Measurements from ENCODE around the gene DNAJA4. TPM values are rescaled to one million over a fixed set of nuclear protein-coding genes. Genes with fewer than 3 reads are reported as not detected.

DNAJA4 gene
- total RNA-seq, 1 donor from 2014 or later = 26.5 TPM

DNA sequence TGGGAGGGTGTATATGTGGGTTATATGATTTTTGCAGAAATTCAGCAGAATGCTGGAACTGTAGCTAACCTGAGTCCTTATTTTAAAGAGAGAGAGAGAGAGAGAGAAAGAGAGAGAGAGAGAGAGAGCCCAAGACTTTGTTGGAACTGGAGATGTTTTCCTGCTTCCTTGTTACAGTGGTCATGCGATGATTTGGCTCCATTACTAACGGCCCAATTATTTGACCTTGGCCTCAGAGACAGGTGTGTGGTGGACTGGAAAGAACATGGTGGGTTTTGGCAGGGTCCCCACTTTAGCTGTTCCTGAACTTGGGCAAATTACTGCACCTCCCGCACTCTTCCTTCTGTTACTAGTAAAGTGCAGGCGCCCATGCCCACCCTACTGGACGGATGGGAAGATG, 15.2 kb upstream of the DNAJA4 start:
- no peak for DNase-seq (ENCODE audit: extremely low spot score in 2 of 2)
- H3K27ac ChIP-seq = no peak overlapping the region
- intact Hi-C loops (cut with DNase I) = no loop called here
- no peaks in the 10 kb centered on the region for H3K9me3 ChIP-seq
- TF ChIP-seq, protein P1, sequence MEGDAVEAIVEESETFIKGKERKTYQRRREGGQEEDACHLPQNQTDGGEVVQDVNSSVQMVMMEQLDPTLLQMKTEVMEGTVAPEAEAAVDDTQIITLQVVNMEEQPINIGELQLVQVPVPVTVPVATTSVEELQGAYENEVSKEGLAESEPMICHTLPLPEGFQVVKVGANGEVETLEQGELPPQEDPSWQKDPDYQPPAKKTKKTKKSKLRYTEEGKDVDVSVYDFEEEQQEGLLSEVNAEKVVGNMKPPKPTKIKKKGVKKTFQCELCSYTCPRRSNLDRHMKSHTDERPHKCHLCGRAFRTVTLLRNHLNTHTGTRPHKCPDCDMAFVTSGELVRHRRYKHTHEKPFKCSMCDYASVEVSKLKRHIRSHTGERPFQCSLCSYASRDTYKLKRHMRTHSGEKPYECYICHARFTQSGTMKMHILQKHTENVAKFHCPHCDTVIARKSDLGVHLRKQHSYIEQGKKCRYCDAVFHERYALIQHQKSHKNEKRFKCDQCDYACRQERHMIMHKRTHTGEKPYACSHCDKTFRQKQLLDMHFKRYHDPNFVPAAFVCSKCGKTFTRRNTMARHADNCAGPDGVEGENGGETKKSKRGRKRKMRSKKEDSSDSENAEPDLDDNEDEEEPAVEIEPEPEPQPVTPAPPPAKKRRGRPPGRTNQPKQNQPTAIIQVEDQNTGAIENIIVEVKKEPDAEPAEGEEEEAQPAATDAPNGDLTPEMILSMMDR (IDR thresholded peaks at IDR 0.05) = no peak
- TF ChIP-seq POLR2A (IDR thresholded peaks at IDR 0.05) (no peak), POLR2AphosphoS5 (IDR thresholded peaks at IDR 0.05; ENCODE audit: insufficient read depth in 1 of 2, low read depth in 1 of 2) (no peak)
- no peaks in the 10 kb centered on the region for H3K36me3 ChIP-seq
- no peaks in the 10 kb centered on the region for H3K27me3 ChIP-seq
- H3K4me3 ChIP-seq = no peak overlapping the region
- H3K4me1 ChIP-seq = no peaks in the 10 kb centered on the region

- H3K4me1 ChIP-seq = no peaks in the 10 kb centered on the region
- no peaks in the 10 kb centered on the region for H3K27me3 ChIP-seq
- H3K9me3 ChIP-seq = no peaks in the 10 kb centered on the region
- DNase-seq (ENCODE audit: extremely low spot score in 2 of 2) = no peak
- intact Hi-C loops (cut with DNase I) = no loop called here
- H3K4me3 ChIP-seq = no peak overlapping the region
- H3K27ac ChIP-seq = no peak overlapping the region
- no peaks in the 10 kb centered on the region for H3K36me3 ChIP-seq
- TF ChIP-seq, protein P1 (IDR thresholded peaks at IDR 0.05) = no peak
- TF ChIP-seq POLR2AphosphoS5 (IDR thresholded peaks at IDR 0.05; ENCODE audit: insufficient read depth in 1 of 2, low read depth in 1 of 2) (no peak), POLR2A (IDR thresholded peaks at IDR 0.05) (no peak)
Observed at GRCh38 chr15:78251136-78251535, 13.2 kb upstream of the DNAJA4 start.

DNA sequence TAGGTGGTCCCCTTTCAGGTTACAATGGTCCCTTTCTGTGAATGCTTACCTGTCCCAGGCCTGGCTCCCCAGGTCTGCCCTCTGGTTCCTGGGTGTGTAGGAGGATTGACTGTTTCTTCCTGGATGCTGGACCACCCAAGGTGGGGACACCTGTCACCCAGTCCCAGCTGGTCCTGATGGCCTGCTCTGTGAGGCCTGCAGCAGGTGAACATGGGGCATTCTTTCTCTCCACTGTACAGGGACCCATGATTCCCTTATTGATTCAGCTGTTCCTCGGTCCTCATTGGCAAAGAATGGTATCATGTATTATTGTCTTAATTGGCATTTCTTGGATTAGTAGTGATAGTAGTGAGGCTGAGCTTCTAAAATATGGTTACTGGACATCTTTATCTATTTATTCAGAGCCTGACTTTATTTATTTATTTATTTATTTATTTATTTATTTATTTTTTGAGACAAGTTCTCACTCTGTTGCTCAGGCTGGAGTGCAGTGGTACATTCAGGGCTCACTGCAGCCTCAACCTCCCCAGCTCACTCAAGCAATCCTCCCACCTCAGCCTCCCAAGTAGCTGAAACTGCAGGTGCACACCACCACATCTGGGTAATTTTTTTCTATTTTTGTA, 8.8 kb upstream of the DNAJA4 start:
- Histone ChIP-seq H3K27me3 (no peaks in the 10 kb centered on the region), H3K36me3 (no peaks in the 10 kb centered on the region), H3K9me3 (no peaks in the 10 kb centered on the region), H3K4me3 (no peak overlapping the region), H3K27ac (no peak overlapping the region), H3K4me1 (no peaks in the 10 kb centered on the region)
- DNase-seq (ENCODE audit: extremely low spot score in 2 of 2) = no peak
- TF ChIP-seq, protein P1 (IDR thresholded peaks at IDR 0.05) = no peak
- no peak for TF ChIP-seq POLR2A (IDR thresholded peaks at IDR 0.05)
- no peak for TF ChIP-seq POLR2AphosphoS5 (IDR thresholded peaks at IDR 0.05; ENCODE audit: insufficient read depth in 1 of 2, low read depth in 1 of 2)
- intact Hi-C loops (cut with DNase I) = no loop called here

DNA sequence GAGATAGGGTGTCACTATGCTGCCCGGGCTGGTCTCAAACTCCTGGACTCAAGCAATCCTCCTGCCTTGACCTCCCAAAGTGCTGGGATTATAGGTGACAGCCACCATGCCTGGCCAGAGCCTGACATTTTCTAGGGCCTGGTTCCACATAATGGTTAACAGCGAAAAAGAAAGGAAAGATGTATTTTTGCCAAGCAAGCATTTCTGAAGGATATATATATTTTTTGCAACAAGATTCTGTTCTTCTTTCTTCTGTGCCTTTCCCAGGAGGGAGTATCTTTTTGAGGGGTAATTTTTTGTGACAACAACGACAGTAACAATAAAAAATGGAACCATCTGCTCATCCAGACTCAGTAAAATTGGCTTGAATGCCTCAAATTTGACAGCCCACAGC, 8.3 kb upstream of the DNAJA4 start:
- Histone ChIP-seq H3K27ac (no peak overlapping the region), H3K27me3 (no peaks in the 10 kb centered on the region), H3K9me3 (no peaks in the 10 kb centered on the region), H3K4me1 (no peaks in the 10 kb centered on the region), H3K4me3 (no peak overlapping the region), H3K36me3 (no peaks in the 10 kb centered on the region)
- no peak for DNase-seq (ENCODE audit: extremely low spot score in 2 of 2)
- TF ChIP-seq, protein P1 (IDR thresholded peaks at IDR 0.05) = no peak
- TF ChIP-seq POLR2A (IDR thresholded peaks at IDR 0.05) (no peak), POLR2AphosphoS5 (IDR thresholded peaks at IDR 0.05; ENCODE audit: insufficient read depth in 1 of 2, low read depth in 1 of 2) (no peak)
- intact Hi-C loops (cut with DNase I) = no loop called here

- intact Hi-C loops (cut with DNase I) = no loop called here
- no peak for DNase-seq (ENCODE audit: extremely low spot score in 2 of 2)
- no peaks in the 10 kb centered on the region for H3K4me1 ChIP-seq
- no peaks in the 10 kb centered on the region for H3K9me3 ChIP-seq
- no peaks in the 10 kb centered on the region for H3K36me3 ChIP-seq
- H3K27me3 ChIP-seq = no peaks in the 10 kb centered on the region
- TF ChIP-seq POLR2A (IDR thresholded peaks at IDR 0.05) (no peak), POLR2AphosphoS5 (IDR thresholded peaks at IDR 0.05; ENCODE audit: insufficient read depth in 1 of 2, low read depth in 1 of 2) (no peak)
- TF ChIP-seq, protein P1 (IDR thresholded peaks at IDR 0.05) = no peak
- H3K27ac ChIP-seq = no peak overlapping the region
- no peak overlapping the region for H3K4me3 ChIP-seq
Observed at GRCh38 chr15:78257681-78258080, 6.7 kb upstream of the DNAJA4 start.

Measured in vagina (tissue), 2 donors.